Stimulated activated CD4-positive, alpha-beta T cell treated with anti-CD3 and anti-CD28 coated beads, Interleukin-12 subunit alpha, Interleukin-12 subunit beta, amount 100 ng/mL, for 24 hours (primary cell): ENCODE results near the gene NSUN2.
"Not testable (repeated sequence)": the region's sequence is repeated elsewhere in the genome, so short reads cannot be mapped to it uniquely, and the experiment has no call there.

Source experiments
- DNase-seq, 2 experiments: peaks; one replicate each; pipeline ENCODE4 v3.0.0-alpha.2; 2020; ENCODE audit warnings: low read depth in 2 of 2

Gene NSUN2

DNA sequence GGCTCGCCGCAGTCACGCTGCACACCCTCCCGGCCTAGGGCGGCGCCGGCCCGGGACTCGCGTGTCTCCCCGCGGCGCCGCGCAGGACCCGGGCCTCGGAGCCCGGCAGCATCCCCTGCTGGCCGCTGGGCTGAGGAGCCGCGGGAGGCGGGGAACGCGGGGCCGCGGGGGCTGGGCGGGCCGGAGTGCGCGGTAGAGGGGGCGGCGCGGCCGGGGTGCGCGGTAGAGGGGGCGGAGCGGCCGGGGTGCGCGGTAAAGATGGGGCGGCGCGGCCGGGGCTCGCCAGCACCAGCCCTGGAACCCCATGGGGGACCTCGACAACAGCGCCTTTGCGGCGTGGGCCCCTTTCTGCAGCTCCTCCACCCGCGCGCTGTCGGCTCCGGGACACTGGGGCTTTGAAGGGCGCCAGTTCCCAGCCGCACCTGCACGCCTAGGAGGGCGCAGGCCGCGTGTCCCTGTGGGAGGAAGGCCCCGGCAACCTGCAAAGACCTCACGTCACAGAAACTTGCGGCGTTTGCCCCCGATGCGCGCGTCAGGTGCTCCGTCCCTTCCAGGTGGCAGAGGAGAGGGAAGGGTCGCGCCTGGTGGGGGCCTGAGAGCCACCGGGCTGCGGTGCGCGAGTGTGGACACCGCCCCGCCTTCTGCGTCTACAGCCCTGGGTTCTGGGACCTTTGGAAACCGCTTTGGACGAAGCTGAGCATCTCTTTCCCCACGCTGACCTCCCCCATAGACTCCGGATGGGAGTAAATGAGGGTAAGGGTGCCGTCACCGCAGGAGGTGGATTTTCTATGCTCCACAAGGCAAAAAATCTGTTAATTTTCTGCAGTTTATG, 49.6 kb downstream of the NSUN2 start:
- no peak for DNase-seq

DNA sequence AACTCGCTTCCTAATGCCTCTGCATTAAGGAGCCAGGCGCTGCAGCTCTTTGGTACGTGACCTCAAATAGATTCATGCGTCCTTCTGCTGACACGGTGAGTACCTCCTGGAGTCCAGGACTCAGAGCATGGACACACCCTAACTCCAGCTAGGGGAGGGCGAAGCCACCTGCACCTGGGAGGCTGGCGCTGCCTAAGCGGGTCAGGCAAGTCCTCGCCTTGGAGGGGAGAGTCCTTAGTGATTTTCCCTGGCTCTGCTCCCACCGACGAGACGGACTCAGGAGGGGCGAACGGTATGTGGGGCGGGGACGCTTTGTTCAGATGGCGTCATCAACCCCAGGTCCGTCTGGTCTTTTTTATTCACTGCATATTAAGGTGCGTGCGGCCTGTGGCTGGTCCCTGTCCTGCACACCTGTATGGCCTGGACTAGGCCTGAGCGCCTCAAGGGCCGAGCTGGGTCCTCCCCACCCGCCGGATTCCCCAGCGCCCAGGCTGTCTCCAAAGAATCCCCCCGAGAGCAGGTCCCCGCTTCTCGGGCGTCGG, 50.3 kb downstream of the NSUN2 start:
- no peak for DNase-seq

DNA sequence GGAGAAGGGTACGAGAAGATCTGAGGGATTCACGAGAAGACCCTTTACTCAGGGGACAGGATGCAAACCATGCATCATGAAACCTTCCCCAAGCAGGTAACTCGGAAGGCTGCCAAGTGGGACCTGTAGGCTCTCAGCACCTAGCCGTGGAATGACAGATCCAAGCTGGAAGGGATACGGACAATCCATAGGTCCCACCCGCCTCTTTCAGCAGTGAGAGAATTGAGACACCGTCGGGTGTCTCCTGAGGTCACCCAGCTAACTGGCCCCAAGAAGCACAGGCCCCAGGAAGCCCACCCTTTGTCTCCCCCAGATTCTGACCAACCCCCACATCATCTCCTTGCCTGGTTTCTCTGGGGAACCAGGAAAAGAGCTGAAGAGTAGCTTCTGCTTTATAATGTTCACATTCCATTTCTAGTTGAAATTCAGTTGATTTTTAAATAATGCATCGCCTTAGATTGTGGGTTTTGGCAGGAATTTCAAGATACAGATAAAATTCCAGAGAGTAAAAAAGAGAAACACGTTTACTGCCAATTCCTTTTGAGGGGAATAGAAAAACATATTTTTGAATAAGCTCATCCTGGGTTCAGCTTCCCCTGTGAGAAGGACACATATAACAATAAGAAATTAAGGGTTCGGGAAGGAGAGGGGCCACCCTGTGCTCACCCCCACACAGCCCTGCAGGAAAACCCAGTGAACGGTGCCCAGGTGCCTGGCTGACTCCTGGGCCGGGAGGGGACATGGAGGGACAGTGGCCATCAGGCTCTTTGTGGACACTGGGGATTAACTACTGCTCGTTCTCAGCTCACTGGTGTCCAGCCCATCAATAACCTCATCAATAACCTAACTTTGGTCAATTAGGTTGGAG, 51.1 kb downstream of the NSUN2 start:
- no peak for DNase-seq

DNA sequence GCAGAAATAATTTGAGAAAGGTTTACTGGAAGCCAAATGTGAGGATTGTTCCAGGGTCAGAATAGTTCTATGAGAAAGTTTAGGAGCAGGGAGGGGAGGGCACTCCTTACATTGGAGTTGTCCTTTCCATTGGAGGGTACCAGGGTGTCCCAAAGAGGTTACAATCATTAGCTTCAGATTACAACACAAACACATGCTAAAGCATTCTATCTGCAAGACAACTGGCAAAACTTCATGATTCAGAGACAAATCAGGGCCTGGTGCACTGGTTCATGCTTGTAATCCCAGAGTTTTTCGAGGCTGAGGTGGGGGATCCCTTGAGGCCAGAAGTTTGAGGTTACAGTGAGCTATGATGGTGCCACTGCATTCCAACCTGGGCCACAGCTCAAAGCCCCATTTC, 51.8 kb downstream of the NSUN2 start:
- DNase-seq: no peak

DNA sequence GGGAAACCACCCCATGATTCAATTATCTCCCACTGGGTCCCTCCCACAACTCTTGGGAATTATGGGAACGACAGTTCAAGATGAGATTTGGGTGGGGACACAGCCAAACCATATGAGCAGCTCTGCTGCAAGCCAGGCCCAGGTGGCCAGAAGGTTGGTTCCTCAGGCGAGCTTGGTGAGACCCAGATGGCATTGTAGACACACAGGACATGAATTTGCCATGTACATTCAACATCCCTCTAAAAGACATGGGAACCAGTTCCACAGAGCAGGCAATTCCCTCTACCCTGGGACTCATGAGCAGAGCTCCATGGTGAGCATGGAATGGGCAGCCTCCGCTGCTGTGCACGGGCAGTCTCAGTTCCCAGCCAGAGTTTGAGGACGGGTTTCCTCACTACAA, 53.3 kb downstream of the NSUN2 start:
- DNase-seq: no peak

DNA sequence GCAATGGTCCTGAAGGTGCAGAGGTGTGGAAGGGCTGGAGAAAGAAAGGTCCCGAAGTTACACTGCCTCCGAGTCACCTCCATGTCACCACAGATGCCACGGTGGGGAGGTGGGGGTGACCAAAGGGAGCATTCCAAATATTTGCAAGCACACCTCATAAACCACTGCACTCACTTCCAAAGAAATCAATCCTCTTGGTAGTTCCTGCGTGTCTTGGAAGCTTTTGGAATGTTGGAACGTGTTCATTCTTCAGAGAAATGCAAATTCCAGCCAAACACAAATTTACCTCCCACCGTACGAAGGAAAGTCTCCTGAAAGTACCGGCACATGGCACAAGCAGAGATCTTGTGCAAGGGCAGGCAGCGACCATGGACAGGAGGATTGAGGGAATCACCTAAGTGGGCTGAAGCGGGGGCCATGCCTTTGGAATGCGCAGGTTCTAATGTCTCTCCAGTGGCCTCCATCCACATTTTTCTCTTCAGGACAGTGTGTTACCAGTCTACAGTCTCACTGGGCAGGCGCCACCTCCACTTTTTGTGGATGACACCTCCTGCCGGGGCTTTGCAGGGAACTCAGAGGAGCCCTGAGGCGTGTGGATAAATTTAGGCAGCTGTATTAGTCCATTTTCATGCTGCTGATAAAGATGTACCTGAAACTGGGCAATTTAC, 54.0 kb downstream of the NSUN2 start:
- no peak for DNase-seq

DNA sequence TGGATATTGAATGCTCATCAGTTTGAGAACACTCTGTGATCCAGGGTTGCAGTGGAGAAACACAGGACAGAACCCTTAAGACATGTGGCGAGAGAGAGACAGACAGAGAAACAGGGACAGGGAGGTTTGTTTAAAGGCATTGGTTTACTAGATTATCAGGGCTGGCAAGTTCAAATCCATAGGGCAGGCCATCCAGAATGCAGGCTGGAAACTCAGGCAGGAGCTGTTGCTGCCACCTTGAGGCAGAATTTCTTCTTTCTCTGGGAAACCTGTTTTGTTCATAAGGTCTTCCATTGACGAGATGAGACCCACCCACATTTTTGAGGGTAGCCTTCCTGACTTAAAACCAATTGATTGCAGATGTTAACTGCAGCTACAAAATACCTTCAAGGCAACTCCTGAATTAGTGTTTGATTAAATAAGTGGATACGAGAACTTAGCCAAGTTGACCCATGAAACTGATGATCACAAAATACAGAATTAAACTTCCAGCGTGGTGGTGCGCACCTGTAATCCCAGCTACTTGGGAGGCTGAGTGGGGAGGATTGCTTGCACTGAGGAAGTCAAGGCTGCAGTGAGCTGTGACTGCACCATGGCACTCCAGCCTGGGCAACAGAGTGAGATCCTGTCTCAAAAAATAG, 55.9 kb downstream of the NSUN2 start:
- DNase-seq: no peak

DNA sequence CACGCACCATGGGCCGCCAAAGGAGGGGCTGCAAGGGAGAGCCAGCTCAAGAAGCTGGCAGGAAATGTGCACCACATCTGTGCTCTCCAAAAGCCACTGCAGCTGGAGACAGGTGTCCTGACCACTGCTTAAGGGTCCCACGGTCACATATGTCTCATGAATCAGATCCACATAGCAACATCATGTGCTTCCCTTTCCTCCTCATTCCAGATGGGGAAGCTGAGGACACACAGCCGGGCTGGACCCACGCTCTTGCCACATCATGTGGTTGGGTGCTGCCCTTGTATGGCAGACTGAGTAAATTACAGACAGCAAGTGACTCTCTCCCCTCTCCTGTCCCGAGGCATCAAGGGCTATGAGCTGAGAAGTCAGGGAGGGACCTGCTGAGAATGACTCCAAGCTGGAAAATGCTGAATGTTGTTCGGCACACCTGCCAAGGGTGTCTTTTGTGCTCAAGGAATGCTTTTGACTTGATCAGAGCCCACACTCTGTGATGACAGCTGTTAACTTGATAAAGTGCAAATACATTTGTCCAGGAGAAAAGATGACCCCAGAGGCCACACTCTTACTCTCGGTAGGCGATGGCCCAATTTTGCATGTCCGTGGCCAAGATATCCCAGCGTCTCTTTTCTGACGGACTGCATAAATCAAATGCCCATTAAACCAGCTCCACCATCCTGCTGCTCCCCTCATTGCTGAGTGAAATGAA, 58.2 kb downstream of the NSUN2 start:
- DNase-seq: no peak

DNA sequence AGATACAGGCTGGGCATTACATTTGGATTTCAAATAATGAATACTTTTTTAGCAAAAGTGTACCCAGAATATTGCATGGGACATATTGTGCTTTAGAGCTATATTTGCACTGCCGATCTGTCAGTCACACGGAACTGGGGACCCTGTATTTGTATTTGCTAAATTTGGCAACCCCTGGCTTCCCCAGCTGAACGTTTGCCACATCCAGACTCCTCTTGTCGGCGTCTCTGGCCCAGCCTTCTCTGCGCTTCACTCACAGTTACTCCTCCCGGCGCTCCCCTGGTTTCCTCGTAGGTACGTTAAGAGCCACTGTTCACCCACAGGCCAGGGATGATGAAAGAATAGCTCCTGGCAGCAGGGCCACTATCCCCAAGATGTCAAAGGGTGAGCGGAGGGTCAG, 58.7 kb downstream of the NSUN2 start:
- no peak for DNase-seq

DNA sequence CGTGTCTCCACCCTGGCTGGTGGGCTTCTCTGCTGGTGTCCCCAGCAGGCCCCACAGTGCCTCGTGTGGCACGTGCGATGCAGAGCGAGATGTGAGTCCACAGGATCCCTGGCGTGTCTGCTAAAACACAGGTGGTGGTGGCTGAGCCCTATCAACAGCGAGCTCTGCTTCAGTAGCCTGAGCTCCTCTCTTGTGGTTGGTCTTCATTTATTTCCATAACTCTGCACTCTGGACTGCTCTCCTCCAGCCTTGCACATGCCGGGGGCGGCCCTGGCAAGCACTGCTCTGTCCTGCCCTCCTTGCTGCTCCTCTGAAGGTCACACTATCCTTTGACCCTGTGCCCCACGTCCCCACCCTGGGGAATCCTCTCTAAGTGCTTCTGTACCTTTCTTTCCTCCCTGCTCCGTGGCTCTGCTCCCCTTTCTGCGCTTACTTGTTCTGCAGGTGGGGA, 59.2 kb downstream of the NSUN2 start:
- DNase-seq: no peak

DNA sequence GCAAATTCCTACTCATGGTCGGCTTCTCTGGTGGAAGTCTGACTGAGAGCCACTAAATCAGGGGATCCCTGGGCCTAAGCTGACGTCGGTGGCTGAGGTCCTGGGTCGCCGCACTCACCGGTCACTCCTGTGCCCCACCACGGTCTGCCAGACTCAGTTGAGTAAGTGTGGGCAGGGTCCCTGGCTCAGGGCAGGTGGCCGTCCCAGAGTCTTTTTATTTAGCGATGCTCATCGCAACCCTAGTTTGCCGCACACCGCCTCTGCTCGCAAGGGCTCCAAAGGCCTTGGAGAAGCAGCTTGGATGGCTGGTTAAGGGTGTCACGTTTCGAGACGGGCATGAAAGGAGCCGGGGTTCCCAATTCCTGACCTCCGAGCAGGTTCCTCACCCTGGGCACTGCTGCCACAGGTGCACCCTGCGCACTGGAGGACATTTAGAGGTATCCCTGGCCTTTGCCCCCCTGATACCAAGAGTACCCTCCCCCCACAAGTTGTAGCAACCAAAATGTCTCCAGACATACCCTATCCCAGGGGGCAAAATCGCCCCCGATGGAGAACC, 59.9 kb downstream of the NSUN2 start:
- DNase-seq: no peak

DNA sequence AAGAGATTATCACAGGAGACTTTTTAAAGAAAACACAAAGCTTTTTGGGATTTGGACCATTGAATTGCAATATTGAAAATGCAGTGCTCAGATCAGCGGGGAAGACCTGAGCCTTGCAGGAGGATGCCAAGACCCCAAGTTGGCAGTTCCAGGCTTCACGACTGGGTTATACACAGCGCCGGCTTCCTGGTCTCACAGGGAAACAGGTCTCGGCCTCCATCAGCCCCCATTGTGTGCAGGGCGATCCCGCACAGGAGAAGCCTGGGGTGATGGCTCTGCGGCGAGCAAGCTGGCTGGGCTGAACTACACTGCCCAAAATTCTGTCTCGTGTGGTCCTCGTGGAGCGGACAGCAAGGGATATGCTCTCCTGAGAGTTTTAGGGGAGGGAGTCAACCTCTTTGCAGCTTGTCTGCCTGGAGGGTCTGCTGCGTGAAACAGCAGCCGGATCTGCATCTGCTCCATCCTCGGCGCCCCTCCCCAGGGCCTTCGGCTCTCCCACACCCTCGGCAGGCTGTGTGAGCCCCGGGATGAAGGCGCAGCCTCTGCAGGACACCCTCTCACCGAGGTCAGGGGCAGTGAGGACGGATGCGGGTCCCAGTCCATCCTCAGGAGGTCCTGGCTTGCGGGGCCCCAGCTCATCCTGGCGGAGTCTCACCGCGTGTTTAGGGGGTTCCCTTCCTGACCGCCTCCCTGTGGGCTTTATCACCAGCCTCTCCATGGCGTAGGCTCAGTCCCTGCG, 60.6 kb downstream of the NSUN2 start:
- DNase-seq: no peak

DNA sequence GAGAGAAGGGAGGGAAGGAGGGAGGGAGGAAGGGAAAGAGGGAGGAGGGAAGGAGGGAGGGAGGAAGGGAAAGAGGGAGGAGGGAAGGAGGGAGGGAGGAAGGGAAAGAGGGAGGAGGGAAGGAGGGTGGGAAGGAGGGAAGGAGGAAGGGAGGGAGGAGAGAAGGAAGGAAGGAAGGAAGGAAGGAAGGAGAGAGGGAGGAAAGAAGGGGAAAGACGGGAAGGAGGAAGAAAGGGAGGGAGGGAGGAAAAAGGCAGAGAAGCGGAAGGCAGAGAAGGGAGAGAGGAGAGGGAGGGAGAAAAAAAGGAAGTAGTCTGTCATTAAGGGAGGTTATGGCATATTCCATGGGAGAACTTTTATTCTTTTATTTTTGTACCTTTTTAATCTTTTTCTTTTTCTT, 61.2 kb downstream of the NSUN2 start:
- DNase-seq: not testable (repeated sequence)

DNA sequence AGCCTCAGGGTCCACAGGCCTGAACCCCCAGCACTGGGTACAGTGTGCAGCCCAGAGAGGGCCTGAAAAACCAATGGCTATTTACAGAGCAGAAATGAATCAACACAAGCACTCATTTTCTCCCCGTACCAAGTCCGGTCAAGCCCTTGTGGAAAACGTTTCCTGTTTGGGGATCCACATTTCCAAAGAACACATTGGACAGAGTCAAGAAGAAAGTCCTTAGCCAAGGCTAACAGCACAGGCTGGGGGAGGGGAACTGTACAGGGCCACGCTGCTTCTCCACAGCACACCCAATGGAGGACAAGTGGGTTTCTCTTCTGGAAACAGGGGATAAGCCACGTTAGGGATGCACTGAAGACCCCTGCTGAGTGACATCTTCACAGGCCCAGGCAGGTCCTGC, 62.3 kb downstream of the NSUN2 start:
- DNase-seq: no peak

DNA sequence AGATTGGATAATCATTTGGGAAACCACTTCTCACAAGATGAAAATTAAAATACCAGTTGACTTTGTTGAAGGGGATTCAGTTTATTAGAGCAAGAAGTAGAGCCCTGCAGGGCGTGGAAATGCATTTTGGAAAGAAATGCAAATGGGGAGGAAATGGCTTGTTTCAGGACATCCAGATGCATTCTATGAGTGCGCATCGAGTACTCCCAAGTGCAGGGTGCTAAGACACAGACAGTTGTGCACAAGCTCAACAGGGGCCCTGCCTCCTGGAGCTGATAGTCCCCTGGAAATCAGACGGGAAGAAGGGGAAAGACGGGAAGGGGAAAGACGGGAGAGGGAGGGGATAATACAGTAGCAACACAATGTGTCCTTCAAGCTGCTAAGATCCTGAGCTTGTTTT, 64.0 kb downstream of the NSUN2 start:
- no peak for DNase-seq

DNA sequence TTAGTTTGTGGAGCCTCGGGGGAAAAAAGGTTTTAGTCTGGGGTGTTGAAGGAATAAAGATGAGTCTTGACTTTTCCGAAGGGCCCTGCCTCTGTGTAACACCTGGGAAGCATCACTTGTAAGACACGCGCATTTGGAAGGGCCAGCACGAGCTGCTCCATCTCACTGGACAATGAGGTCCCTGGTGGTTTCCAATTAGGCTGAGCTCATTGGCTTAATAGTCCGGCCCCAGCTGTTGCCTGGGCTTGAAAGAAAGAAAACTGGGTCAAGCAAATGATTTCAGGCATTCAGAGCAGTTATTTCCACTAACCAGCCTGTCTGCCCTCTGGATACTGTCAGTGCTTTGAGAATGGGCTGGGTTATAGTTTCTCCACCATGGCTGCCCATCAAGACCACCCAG, 64.5 kb downstream of the NSUN2 start:
- no peak for DNase-seq

DNA sequence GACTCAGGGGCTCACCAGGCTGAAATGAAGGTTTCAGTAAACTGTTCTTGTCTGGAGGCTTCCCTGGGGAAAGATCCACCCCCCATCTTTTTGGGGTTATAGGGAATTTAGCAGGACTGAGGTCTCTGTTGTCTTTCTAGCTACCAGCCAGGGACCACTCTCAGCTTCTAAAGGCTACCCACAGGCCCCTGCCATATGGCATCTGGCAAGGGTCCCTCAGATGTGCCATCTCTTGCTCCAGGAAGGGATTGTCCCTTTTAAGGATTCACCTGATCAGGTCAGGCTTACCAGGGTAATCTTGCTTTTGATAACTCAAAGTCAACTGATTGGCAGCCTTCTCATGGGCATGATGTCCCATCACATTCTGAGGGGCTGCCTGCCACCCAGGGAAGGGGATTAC, 65.0 kb downstream of the NSUN2 start:
- DNase-seq: no peak

DNA sequence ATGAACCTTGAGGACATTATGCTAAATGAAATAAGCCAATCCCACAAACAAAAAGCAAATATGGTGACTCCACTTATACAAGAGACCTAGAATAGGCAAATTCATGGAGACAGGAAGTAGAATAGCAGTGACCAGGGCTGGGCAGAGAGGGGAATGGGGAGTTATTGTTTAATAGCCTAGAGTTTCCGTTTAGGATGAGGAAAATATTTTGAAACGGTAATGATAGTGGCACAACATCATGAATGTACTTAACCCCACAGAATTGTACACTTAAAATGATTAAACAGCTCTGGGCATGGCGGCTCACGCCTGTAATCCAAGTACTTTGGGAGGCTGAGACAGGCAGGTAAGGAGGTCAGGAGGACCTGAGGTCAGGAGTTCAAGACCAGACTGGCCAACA, 65.8 kb downstream of the NSUN2 start:
- DNase-seq: no peak

DNA sequence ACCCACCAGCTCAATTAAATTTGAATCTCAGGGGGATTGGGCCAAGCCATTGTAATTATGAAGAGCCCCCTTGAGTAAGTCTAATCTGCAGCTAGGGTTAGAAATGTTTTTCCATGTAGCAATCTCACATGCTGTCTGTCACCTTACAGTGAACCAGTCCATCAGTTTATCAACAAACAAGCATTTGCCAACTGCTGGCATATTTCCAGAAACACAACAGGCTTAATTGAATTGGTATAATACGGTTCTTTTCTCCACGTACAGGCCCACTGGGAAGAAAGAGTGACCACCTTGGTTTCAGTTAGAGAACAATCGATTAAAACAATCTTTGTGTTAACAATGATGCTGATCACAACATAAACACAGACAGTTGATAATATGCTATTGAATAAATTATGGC, 67.4 kb downstream of the NSUN2 start:
- no peak for DNase-seq
